AG20443 (cell line): ENCODE data around the gene TBC1D16.
"Not testable (repeated sequence)": the region's sequence is repeated elsewhere in the genome, so short reads cannot be mapped to it uniquely, and the experiment has no call there.

Experiments used
- DNase-seq: peaks from one replicate; pipeline ENCODE4 v3.0.0; 2012; ENCODE audit warnings: low spot score, mixed read lengths

The TBC1D16 gene

GRCh38 chr17:79974566-79975497 lies 60.8 kb downstream of the TBC1D16 start:
- DNase-seq = no peak

- no peak for DNase-seq
Measured at GRCh38 chr17:79971651-79972050, 64.0 kb downstream of the TBC1D16 start.

- no peak for DNase-seq
Measured at GRCh38 chr17:79970576-79971068, 65.0 kb downstream of the TBC1D16 start.

- DNase-seq = no peak
Measured at GRCh38 chr17:79969906-79970305, 65.8 kb downstream of the TBC1D16 start.

GRCh38 chr17:79968116-79968515 lies 67.6 kb downstream of the TBC1D16 start:
- DNase-seq = no peak

- no peak for DNase-seq
Measured at GRCh38 chr17:79966681-79967080, 69.0 kb downstream of the TBC1D16 start.

GRCh38 chr17:79965806-79966205 lies 69.9 kb downstream of the TBC1D16 start:
- no peak for DNase-seq

- DNase-seq = not testable (repeated sequence)
Measured at GRCh38 chr17:79962467-79962866, 73.2 kb downstream of the TBC1D16 start.

- not testable (repeated sequence) for DNase-seq
Measured at GRCh38 chr17:79961567-79961966, 74.1 kb downstream of the TBC1D16 start.

GRCh38 chr17:79960788-79961522 lies 74.7 kb downstream of the TBC1D16 start:
- DNase-seq = no peak

GRCh38 chr17:79959042-79959441 lies 76.6 kb downstream of the TBC1D16 start:
- DNase-seq = no peak

- no peak for DNase-seq
Measured at GRCh38 chr17:79956853-79957252, 78.8 kb downstream of the TBC1D16 start.

- not testable (repeated sequence) for DNase-seq
Measured at GRCh38 chr17:79956441-79956735, 79.3 kb downstream of the TBC1D16 start.

GRCh38 chr17:79955691-79956440 lies 79.8 kb downstream of the TBC1D16 start:
- DNase-seq = no peak

GRCh38 chr17:79955167-79955549 lies 80.5 kb downstream of the TBC1D16 start:
- DNase-seq = no peak

- DNase-seq = peak; percentile 3
Measured at GRCh38 chr17:79954281-79955166, 81.1 kb downstream of the TBC1D16 start.

- DNase-seq = no peak
Measured at GRCh38 chr17:79953335-79953734, 82.3 kb downstream of the TBC1D16 start.

- DNase-seq = no peak
Measured at GRCh38 chr17:79952901-79953300, 82.8 kb downstream of the TBC1D16 start.

- DNase-seq = no peak
Measured at GRCh38 chr17:79952265-79952877, 83.3 kb downstream of the TBC1D16 start.

- peak; percentile 76 for DNase-seq
Measured at GRCh38 chr17:79951361-79952264, 84.1 kb downstream of the TBC1D16 start.
